NCI-H1417 (cell line): Measurements from ENCODE around the gene EMILIN2.

ENCODE experiments used
- DNase-seq, 3 experiments: peaks; one replicate each; lab custom pipeline; 2025; lab: John Stamatoyannopoulos, UW

Gene EMILIN2

GRCh38 chr18:2956056-2956455 lies 109.2 kb downstream of the EMILIN2 start:
- no peak for DNase-seq

- DNase-seq, result no peak
These were observed 112.1 kb downstream of the EMILIN2 start for GRCh38 chr18:2958819-2959298.

- no peak for DNase-seq
These were observed 112.5 kb downstream of the EMILIN2 start for GRCh38 chr18:2959341-2959740.

- no peak for DNase-seq
These were observed 114.3 kb downstream of the EMILIN2 start for GRCh38 chr18:2960983-2961696.

GRCh38 chr18:2961821-2962220 lies 115.0 kb downstream of the EMILIN2 start:
- DNase-seq, result no peak

- DNase-seq, result no peak
These were observed 116.2 kb downstream of the EMILIN2 start for GRCh38 chr18:2963048-2963447.

GRCh38 chr18:2964361-2965010 lies 117.7 kb downstream of the EMILIN2 start:
- DNase-seq, result no peak
